ENCODE data around the gene PTPRJ. TPM values are rescaled to one million over a fixed set of nuclear protein-coding genes. Genes with fewer than 3 reads are reported as not detected.

The PTPRJ gene
- total and polyA plus RNA-seq, 9 of the 15 experiments (the other 6 are each of a cell fraction or from before 2014, with no cell fraction given), result 0.56 to 10.7 (median 4.8) TPM

DNA sequence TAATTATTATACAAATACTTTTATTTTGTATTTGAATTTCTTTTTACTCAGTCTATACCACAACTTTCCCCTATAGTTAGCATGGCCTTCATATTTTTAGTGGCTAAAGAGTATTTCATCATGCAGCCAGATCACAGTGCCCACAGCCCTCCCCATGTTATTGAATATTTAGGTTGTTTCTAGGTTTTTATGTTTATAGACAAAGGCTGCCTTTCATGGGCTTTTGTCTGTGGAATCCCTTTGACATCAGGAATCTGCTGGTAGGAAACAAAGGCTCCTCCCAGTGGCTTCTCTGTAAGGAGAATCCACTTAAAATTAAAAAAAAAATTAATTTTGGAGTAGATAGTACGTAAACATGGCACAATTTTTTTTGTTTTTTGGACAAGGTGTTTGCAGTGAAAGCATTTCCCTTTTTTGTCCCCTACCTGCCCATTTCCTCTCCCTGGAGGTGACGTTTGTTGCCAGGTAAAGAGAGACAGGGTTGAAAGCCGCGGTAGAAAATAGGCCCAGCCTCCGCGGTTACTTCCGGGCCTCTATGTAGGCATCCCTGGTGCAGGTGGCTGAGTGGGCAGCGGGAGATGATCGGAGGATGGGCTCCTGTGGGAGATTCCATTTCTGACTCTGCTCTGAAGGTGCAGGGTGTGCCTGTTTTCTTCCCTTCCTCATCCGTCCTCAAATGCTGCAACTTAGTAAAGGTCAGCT is 154.0 kb downstream of the PTPRJ start (continued):
- TF ChIP-seq ZNF561 (CRISPR knock-in tag; conservative IDR thresholded peaks at IDR 0.05), result no peak
- no peak for TF ChIP-seq CBX2 (IDR thresholded peaks at IDR 0.05; ENCODE audit: insufficient read depth, low read length, poor library complexity, severe bottlenecking)
- no peak for TF ChIP-seq HMG20B (CRISPR knock-in tag; IDR thresholded peaks at IDR 0.05)
- no peak for TF ChIP-seq HNRNPK (IDR thresholded peaks at IDR 0.05; ENCODE audit: low read depth, low read length, poor library complexity, severe bottlenecking)
- TF ChIP-seq CBFA2T2 (conservative IDR thresholded peaks at IDR 0.05), result no peak
- no peak for TF ChIP-seq HLTF (IDR thresholded peaks at IDR 0.05)

DNA sequence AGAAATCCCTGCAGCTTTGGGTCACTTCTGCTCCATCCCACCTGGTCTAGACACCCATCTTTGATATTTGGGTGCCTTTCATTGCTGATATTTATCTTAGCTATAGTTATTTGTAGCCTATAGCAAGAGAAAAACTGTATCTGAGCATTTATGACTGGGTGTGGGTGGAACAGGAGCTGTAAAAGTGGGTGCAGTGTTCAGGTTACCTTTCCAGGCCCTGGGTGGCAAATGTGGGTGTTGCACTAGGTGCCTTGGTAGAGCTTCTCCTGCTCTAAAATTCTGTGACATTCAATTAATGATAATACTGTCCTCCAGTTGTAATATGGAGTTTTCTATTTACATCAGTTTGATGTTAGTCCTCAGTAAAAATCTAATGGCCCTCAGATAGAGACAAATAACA is 157.9 kb downstream of the PTPRJ start:
- ATAC-seq, result no peak
- intact Hi-C loops (cut with micrococcal nuclease) (no loop called here), in situ Hi-C loops (cut with MboI) (no loop called here)
- ChIA-PET POLR2A (no interaction called here), CTCF (ENCODE audit: low intra/inter-chr PET ratio) (no interaction called here)
- no TSS peak for BruUV-seq (replicated peaks)
- Histone ChIP-seq H3K27me3 (ENCODE audit: control insufficient read depth in 2 of 2, insufficient read depth in 2 of 2, low read length in 2 of 2) (no peaks in the 10 kb centered on the region), H3K36me3 (ENCODE audit: control insufficient read depth, insufficient read depth, low read length) (no peaks in the 10 kb centered on the region), H3K9ac (ENCODE audit: insufficient read depth in 1 of 2, low read depth in 2 of 2, low read length in 2 of 2) (no peak overlapping the region), H3K9me1 (ENCODE audit: control insufficient read depth, insufficient read depth, low read length) (no peaks in the 10 kb centered on the region), H3K4me1 (replicated peaks in 1 of 2; ENCODE audit: control insufficient read depth in 2 of 2, insufficient read depth in 2 of 2, low read length in 2 of 2) (no peaks in the 10 kb centered on the region; a peak in 1 of 5 replicates), H2AFZ (ENCODE audit: low read depth, low read length) (no peak overlapping the region), H3K79me2 (ENCODE audit: control insufficient read depth, insufficient read depth, low read length) (no peaks in the 10 kb centered on the region), H4K20me1 (replicated peaks; ENCODE audit: control insufficient read depth, insufficient read depth, low read length) (no peaks in the 10 kb centered on the region), H3K27ac (ENCODE audit: extremely low read depth, low read depth, low read length) (no peak overlapping the region), H3K9me3 (replicated peaks; ENCODE audit: control insufficient read depth, insufficient read depth, low read depth, low read length) (no peaks in the 10 kb centered on the region), H3K4me2 (ENCODE audit: insufficient read depth, low read length) (no peak overlapping the region), H3K4me3 (no peak overlapping the region)
- no peak for FAIRE-seq
- no peak for DNase-seq (ENCODE audit: extremely low read depth in 1 of 4, low spot score in 3 of 4)
- TF ChIP-seq, protein P1, sequence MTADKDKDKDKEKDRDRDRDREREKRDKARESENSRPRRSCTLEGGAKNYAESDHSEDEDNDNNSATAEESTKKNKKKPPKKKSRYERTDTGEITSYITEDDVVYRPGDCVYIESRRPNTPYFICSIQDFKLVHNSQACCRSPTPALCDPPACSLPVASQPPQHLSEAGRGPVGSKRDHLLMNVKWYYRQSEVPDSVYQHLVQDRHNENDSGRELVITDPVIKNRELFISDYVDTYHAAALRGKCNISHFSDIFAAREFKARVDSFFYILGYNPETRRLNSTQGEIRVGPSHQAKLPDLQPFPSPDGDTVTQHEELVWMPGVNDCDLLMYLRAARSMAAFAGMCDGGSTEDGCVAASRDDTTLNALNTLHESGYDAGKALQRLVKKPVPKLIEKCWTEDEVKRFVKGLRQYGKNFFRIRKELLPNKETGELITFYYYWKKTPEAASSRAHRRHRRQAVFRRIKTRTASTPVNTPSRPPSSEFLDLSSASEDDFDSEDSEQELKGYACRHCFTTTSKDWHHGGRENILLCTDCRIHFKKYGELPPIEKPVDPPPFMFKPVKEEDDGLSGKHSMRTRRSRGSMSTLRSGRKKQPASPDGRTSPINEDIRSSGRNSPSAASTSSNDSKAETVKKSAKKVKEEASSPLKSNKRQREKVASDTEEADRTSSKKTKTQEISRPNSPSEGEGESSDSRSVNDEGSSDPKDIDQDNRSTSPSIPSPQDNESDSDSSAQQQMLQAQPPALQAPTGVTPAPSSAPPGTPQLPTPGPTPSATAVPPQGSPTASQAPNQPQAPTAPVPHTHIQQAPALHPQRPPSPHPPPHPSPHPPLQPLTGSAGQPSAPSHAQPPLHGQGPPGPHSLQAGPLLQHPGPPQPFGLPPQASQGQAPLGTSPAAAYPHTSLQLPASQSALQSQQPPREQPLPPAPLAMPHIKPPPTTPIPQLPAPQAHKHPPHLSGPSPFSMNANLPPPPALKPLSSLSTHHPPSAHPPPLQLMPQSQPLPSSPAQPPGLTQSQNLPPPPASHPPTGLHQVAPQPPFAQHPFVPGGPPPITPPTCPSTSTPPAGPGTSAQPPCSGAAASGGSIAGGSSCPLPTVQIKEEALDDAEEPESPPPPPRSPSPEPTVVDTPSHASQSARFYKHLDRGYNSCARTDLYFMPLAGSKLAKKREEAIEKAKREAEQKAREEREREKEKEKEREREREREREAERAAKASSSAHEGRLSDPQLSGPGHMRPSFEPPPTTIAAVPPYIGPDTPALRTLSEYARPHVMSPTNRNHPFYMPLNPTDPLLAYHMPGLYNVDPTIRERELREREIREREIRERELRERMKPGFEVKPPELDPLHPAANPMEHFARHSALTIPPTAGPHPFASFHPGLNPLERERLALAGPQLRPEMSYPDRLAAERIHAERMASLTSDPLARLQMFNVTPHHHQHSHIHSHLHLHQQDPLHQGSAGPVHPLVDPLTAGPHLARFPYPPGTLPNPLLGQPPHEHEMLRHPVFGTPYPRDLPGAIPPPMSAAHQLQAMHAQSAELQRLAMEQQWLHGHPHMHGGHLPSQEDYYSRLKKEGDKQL (CRISPR knock-in tag; IDR thresholded peaks at IDR 0.05; ENCODE audit: borderline replicate concordance), result no peak
- TF ChIP-seq, protein P2, sequence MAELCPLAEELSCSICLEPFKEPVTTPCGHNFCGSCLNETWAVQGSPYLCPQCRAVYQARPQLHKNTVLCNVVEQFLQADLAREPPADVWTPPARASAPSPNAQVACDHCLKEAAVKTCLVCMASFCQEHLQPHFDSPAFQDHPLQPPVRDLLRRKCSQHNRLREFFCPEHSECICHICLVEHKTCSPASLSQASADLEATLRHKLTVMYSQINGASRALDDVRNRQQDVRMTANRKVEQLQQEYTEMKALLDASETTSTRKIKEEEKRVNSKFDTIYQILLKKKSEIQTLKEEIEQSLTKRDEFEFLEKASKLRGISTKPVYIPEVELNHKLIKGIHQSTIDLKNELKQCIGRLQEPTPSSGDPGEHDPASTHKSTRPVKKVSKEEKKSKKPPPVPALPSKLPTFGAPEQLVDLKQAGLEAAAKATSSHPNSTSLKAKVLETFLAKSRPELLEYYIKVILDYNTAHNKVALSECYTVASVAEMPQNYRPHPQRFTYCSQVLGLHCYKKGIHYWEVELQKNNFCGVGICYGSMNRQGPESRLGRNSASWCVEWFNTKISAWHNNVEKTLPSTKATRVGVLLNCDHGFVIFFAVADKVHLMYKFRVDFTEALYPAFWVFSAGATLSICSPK (IDR thresholded peaks at IDR 0.05; ENCODE audit: borderline replicate concordance), result no peak
- no peak for TF ChIP-seq PHF20 (IDR thresholded peaks at IDR 0.05; ENCODE audit: partially characterized antibody)
- TF ChIP-seq RAD51 (IDR thresholded peaks at IDR 0.05; ENCODE audit: borderline replicate concordance, low read depth), result no peak
- TF ChIP-seq TRIM28 (IDR thresholded peaks at IDR 0.05), result no peak
- TF ChIP-seq NCOR1 (IDR thresholded peaks at IDR 0.05), result no peak
- no peak for TF ChIP-seq SMAD1 (IDR thresholded peaks at IDR 0.05; ENCODE audit: low read depth, low read length, partially characterized antibody)
- TF ChIP-seq TBP (optimal IDR thresholded peaks at IDR 0.05; ENCODE audit: low read depth, low read length), result no peak
- no peak for TF ChIP-seq PURB (CRISPR knock-in tag; IDR thresholded peaks at IDR 0.05; ENCODE audit: low read depth)
- TF ChIP-seq PPARD (CRISPR knock-in tag; IDR thresholded peaks at IDR 0.05), result no peak

Measured in K562 (cell line).